NK-92 (cell line): Measurements from ENCODE around the gene SLC6A18.

ENCODE experiments used
- DNase-seq: peaks from one replicate; lab custom pipeline; 2025; ENCODE audit not compliant: unreplicated experiment; lab: John Stamatoyannopoulos, UW

The SLC6A18 gene

GRCh38 chr5:1187234-1187949 is 37.8 kb upstream of the SLC6A18 start:
- DNase-seq = no peak

- DNase-seq = no peak
These were observed 37.2 kb upstream of the SLC6A18 start for GRCh38 chr5:1187950-1188334.

GRCh38 chr5:1188464-1188863 is 36.7 kb upstream of the SLC6A18 start:
- no peak for DNase-seq

GRCh38 chr5:1189269-1189668 is 35.9 kb upstream of the SLC6A18 start:
- no peak for DNase-seq

- no peak for DNase-seq
These were observed 34.9 kb upstream of the SLC6A18 start for GRCh38 chr5:1190278-1190677.

- no peak for DNase-seq
These were observed 34.3 kb upstream of the SLC6A18 start for GRCh38 chr5:1190837-1191239.

- DNase-seq = no peak
These were observed 32.1 kb upstream of the SLC6A18 start for GRCh38 chr5:1192971-1193590.

- no peak for DNase-seq
These were observed 31.6 kb upstream of the SLC6A18 start for GRCh38 chr5:1193591-1193985.

GRCh38 chr5:1194378-1194777 is 30.8 kb upstream of the SLC6A18 start:
- no peak for DNase-seq

- no peak for DNase-seq
These were observed 29.7 kb upstream of the SLC6A18 start for GRCh38 chr5:1195439-1195838.

- DNase-seq = no peak
These were observed 29.3 kb upstream of the SLC6A18 start for GRCh38 chr5:1195916-1196315.

GRCh38 chr5:1196562-1196961 is 28.6 kb upstream of the SLC6A18 start:
- no peak for DNase-seq

GRCh38 chr5:1197876-1198666 is 27.1 kb upstream of the SLC6A18 start:
- no peak for DNase-seq

- DNase-seq = no peak
These were observed 25.9 kb upstream of the SLC6A18 start for GRCh38 chr5:1199340-1199648.

- no peak for DNase-seq
These were observed 25.3 kb upstream of the SLC6A18 start for GRCh38 chr5:1199649-1200494.

- no peak for DNase-seq
These were observed 24.5 kb upstream of the SLC6A18 start for GRCh38 chr5:1200495-1201326.

- no peak for DNase-seq
These were observed 23.7 kb upstream of the SLC6A18 start, which contains the start of gene SLC6A19 for GRCh38 chr5:1201327-1202025. Gene SLC6A19 (plus strand): TSS chr5:1201595. CDS start chr5:1201651, 56 bp downstream.

GRCh38 chr5:1202026-1202797 is 23.0 kb upstream of the SLC6A18 start:
- no peak for DNase-seq

- no peak for DNase-seq
These were observed 22.4 kb upstream of the SLC6A18 start for GRCh38 chr5:1202798-1203185.
